ENCODE measurements around the gene TFCP2.
"Not testable (repeated sequence)": the region's sequence is repeated elsewhere in the genome, so short reads cannot be mapped to it uniquely, and the experiment has no call there.

DNA sequence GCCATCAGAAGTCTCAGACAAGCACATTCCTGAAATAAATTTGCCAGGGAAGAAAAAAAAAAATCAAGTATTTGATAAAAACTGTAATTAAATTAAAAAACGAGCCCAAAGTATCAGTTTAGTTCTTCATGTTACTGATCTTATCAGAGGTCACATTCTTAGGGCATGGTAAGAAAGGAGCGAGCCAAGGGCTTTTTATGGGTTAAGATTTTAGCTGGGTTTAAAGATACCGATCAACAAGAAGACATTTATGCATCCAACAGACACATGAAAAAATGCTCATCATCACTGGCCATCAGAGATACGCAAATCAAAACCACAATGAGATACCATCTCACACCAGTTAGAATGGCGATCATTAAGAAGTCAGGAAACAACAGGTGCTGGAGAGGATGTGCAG is 94.6 kb downstream of the TFCP2 start:
- not testable (repeated sequence) for TF ChIP-seq PAX5 (IDR thresholded peaks at IDR 0.05; ENCODE audit: insufficient read depth, low read length, severe bottlenecking); TAF1 (IDR thresholded peaks at IDR 0.05; ENCODE audit: low read depth, low read length); POLR2AphosphoS5 (IDR thresholded peaks at IDR 0.05; ENCODE audit: low read depth, low read length); POLR2A (IDR thresholded peaks at IDR 0.05; ENCODE audit: low read depth, low read length)
